ENCODE measurements around the gene SPRR1B.
"Not testable (repeated sequence)": the region's sequence is repeated elsewhere in the genome, so short reads cannot be mapped to it uniquely, and the experiment has no call there.

SPRR1B gene

DNA sequence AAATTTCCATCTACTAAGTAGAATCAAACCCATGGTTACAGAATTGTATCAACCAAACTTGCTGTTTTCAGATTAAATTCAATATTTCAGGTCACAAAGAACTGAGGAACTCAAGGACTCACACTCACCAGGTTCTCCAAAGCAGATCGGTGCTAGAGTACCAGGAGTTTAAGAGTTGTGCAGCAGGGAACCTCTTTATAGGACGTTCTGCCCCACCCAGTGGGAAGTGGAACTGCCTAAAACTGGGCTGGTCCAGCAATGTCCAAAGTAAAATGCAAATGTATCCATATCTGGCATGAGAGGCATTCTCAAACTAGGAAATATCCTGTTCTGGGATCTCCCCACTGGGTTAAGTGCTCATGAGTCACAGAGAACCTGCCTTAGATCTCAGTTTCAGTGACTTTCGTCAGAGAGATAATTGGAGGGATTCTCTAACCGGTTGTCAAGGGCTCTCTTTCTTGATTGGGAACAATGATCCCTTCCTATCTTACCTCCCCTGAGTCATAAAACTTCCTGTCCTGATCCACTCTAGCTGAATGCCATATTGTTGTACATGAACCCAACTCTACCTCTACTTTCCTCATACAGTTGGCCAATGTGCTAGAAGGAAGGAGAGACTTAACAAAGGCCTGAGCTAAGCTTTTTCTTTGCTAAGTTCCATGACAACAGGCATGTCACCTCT lies 10.1 kb downstream of the SPRR1B start, which contains the start of gene SPRR2D:
TSS of gene SPRR2D (minus strand) at position 171 of the 682 bp plus-strand sequence. CDS start 774 bp downstream, outside the sequence.
- no peak for DNase-seq (ENCODE audit: low read depth in 3 of 3)

DNA sequence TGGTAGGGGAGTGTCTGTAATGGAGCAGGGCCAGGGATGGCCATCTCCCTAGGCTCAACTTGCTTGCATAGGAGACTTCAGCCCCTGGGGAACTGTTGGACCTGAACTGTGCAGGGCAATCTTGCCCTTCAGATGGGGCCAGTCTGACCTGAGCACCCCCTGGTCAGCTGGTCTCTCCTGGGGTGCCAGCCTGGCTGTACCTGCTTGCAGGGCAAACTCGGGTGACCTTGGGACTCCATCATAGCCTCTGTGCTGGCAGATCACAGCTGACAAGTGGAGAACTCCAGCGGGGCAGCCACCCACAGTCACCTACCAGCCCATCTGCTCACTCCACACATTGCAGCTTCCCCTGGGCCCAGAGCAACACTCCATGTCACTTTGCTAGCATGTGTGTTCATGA lies 18.2 kb downstream of the SPRR1B start:
- DNase-seq (ENCODE audit: low read depth in 3 of 3) = no peak

DNA sequence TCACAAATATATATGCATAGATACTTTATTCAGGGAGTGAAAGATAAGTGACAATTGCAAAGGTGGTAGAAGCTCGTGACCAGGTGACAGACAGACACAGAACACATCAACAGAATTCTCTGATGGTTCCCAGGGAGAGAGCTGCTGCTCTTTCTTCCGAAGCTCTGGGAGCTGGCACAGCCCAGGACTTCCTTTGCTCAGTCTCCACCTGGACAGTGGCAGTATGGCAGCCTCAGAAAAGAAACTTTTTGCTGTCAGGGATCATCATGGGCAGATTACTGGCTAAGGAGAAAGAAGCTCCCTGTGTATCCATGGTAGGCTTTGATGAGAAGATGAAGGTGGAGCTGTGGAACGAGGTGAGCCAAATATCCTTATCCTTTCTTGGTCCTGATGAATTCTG lies 25.1 kb downstream of the SPRR1B start:
- not testable (repeated sequence) for DNase-seq (ENCODE audit: low read depth in 3 of 3)

DNA sequence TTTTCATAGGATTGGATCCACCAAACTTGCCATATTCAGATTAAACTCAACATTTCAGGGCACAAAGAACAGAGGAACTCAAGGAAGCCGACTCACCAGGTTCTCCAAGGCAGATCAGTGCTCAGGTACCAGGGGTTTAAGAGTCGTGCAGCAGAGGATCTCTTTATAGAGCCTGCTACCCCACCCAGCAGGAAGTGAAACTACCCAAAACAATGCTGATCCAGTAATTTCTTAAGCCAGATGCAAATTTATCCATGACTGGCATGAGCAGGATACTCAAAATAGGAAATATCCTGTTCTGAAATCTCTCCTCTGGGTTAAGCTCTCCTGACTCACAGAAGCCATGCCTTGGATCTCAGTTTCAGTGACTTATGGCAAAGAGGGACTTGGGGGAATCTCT lies 26.4 kb downstream of the SPRR1B start, which contains the start of gene SPRR2A:
TSS of gene SPRR2A (minus strand) at position 138 of the 400 bp plus-strand sequence. CDS start 777 bp downstream, outside the sequence.
- no peak for DNase-seq (ENCODE audit: low read depth in 3 of 3)

DNA sequence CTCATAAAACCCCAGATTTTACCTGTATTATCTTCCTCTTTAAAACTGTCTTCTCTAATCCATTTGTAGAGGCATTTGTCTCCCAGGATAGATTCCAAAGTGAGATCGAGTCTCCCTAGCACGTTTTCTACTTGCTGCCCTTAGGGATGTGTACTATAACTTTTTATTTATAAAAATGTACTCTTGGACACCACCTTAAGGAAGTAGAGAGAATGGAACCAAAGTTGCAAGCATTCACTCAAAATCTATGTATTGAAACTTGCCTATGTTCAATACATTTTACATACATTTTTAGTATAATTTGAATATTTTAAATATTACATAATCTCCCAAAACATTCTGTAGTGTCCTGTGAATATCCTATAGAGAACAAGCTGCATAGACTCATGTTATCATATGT lies 27.2 kb downstream of the SPRR1B start:
- DNase-seq (ENCODE audit: low read depth in 3 of 3) = no peak

DNA sequence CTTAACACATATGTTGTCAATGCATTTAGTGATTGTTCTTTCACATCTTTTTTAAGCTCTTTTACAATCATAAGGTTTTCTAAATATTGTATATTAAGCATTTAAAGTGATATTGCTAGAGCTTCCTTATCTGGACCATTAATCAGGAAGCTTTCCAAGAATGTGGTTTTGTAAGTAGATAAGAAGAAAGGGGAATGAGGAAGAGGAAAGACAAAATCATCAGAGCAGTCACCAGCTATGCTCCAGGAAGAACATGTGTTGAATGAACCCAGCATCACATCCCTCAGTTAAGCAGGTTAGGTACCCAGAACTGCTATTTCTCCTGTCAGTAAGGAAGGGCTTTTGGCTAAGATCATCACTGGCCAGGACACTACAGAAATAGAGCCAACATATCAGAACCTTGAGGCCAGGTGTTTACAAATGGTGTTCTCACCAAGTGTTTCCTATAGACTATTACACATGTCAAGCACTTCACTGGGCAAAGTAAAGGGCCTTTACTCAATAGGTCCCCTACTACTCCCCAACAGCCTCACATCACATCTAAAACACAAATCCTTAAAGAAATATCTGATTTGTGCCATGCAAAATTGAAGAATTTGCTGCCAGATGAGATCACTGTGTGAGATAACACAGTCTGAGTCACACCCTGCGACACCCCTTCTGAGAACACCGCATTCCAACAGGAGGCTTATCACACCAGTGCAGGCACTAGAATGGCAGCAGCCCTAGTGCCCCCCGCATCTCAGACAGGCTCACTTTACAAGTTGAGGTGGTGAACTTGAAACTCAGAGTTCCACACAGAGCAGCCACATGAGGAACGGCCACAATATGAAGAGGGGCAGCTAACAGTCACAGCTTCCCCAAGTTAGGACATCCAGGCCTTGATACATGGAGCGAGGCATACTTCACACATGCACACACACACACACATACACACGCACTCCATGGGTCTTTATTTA lies 28.1 kb downstream of the SPRR1B start:
- DNase-seq (ENCODE audit: low read depth in 3 of 3) = no peak

DNA sequence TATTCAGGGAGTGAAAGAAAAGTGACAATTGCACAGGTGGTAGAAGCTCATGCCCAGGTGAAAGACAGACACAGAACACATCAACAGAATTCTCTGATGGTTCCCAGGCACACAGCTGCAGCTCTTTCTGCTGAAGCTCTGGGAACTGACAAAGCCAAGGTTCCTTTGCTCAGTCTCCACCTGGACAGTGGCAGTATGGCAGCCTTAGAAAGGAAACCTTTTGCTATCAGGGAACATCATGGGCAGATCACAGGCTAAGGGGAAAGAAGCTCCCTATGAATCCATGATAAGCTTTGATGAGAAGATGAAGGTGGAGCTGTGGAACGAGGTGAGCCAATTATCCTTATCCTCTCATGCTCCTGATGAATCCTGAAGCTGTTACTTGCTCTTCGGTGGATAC lies 39.2 kb downstream of the SPRR1B start:
- no peak for DNase-seq (ENCODE audit: low read depth in 3 of 3)

DNA sequence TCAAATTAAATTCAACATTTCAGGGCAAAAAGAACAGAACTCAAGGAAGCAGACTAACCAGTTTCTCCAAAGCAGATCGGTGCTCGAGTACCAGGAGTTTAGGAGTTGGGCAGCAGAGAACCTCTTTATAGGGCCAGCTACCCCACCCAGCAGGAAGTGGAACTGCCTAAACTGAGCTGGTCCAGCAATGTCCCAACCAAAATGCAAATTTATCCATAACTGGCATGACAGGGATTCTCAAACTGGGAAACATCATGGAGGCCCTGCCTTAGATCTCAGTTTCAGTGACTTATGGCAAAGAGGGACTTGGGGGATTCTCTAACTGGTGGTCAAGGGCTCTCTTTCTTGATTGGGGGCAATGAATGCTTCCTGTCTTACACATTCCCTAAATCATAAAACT lies 40.5 kb downstream of the SPRR1B start, which contains the start of gene SPRR2B:
TSS of gene SPRR2B (minus strand) at position 101 of the 400 bp plus-strand sequence. CDS start 772 bp downstream, outside the sequence.
- DNase-seq (ENCODE audit: low read depth in 3 of 3) = no peak

DNA sequence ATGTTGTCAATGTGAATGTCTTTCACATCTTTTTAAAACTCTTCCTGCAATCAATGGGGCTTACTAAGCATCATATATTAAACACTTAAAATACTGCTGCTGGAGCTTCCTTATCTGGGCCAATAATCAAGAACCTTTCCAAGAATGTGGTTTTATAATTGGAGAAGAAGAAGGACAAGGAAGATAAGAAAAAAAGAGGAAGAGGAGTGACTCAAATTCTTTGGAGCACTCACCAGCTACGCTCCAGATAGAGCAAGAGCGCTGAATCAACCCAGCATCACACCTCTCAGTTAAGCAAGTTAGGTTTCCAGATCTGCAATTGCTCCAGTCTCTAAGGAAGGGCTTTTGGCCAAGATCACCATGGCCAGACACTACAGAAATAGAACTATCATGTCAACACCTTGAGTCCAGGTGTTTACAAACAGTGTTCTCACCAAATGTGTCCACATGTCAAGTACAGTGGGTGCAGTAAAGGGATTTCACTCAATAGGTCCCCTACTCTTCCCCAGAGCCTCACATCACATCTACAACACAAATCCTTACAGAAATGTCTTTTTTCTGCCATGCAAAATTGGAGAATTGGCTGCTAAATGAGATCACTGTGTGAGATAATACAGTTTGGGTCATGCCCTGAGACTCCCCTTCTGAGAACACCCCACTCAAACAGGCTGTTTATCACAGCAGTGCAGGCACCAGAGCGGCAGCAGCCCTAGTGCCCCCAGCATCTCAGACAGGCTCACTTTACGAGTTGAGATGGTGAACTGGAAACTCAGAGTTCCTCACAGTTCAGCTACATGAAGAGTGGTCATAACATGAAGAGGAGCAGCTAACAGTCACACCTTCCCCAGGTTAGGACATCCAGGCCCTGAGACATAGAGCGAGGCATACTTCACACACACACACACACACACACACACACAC lies 42.1 kb downstream of the SPRR1B start:
- no peak for DNase-seq (ENCODE audit: low read depth in 3 of 3)

DNA sequence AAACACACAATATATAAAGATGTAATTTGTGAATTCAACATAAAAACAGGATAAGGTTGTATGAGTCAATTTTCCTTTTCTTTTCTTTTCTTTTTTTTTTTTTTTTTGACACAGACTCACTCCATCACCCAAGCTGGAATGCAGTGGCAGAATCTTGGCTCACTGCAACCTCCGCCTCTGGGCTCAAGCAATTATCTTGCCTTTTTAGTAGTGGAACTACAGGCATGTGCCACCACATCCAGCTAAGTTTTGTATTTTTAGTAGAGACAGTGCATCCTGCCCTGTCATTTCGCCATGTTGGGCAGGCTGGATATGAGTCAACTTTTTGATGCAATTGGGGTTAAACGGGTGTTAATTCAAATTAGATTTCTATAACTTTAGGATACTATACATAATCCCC lies 50.7 kb downstream of the SPRR1B start:
- no peak for DNase-seq (ENCODE audit: low read depth in 3 of 3)
